ENCODE results near the gene CACNG8.
"Not testable (repeated sequence)": the region's sequence is repeated elsewhere in the genome, so short reads cannot be mapped to it uniquely, and the experiment has no call there.

CACNG8 gene

DNA sequence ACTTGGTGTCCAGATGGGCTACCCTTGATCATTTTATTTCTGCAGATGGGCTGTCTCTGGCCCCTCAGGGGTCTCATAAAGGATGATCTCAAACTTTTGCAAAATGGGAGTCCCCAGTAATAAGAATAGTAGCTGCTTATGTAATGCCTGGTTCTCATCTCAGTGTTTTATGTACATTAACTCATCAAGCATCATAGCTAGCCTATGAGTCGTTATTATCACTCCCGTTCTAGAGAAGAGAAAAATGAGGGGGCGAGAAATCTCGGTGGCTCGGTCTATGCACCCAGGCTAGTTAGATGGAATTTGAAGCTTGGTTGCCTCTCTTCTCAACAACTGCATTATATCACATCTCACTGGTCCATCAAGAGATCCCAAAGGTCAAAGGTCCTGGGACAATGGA is 32.1 kb downstream of the CACNG8 start:
- no peak for DNase-seq

DNA sequence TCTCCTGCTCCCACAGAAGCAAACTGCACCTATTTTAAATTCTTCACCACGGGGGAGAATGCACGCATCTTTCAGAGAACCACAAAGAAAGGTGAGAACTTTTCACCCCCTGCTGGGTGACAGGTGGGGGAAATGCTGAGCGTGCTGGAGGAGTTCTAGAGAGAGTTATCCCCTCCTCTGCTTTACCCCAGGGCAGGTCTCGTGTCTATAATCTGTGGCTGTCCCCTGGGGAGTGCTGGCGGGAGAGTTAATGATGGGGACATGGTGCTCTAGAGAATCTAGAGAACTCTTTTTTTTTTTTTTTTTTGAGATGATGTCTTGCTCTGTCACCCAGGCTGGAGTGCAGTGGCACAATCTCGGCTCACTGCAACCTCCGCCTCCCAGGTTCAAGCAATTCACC is 35.5 kb downstream of the CACNG8 start:
- DNase-seq = no peak

DNA sequence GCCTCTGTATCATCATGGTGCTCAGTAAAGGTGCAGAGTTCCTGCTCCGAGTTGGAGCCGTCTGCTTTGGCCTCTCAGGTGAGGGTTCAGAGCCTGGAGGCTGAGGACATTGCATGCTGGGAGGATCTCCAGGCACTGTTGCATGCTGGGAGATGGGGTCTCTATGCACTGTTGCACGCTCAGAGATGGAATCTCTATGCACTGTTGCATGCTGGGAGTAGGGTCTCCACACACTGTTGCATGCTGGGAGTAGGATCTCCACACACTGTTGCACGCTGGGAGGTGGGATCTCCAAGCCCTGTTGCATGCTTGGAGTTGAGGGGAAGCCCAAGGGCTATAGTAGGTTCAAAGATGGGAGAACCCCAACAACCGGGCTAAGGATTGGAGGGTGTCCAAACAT is 37.0 kb downstream of the CACNG8 start:
- no peak for DNase-seq

DNA sequence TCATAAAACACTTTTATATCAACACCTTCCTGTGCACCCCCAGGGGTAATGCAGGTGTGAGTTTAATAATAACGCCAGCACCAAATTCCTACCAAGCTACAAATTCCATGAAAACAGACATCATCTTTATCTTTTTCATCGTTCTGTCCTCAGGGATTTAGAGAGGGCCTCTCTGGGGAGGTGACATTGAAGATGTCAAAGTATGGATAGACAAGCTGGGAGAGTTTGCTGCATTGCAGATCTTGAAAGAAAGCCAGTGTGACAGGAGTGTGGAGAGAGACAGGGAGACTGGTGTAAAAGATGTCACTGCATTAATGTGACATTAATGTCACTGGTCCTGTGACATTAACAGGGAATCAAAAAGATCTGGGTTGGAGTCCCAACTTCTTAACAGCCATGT is 38.8 kb downstream of the CACNG8 start:
- no peak for DNase-seq

DNA sequence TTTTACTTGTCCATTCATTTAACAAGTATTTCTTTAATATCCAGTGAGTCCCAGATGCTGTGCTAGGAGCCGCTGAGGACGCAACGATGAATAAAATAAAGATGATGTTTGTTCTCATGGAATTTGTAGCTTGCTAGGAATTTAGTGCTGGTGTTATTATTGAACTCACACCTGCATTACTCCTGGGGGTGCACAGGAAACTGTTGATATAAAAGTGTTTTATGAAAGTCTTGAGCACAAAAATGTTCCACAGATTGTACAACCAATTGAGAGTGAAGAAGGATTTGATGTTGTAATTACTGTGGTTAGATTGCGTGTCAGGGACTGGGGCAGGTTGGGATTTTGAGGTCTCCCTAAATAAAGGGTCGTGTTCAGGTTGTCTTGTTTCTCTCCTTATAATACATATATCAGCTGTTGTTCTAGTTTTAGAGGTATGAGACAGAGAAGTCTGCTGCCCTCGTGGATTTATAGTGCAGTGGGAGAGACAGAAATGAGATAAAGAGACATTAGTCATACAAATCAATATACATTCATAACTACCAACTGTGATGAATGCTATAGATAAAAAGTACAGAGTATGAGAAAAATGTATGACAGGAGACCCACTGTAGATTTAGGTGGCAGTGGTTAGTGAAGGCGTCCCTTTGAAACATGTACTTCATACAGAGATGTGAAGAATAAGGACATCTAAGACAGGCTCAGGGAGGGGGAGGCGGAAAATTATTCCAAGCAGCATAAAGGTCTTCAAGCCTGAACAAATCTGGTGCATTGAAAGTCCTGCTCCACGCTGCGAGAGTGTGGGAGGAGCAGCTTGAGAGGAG is 40.0 kb downstream of the CACNG8 start:
- no peak for DNase-seq

DNA sequence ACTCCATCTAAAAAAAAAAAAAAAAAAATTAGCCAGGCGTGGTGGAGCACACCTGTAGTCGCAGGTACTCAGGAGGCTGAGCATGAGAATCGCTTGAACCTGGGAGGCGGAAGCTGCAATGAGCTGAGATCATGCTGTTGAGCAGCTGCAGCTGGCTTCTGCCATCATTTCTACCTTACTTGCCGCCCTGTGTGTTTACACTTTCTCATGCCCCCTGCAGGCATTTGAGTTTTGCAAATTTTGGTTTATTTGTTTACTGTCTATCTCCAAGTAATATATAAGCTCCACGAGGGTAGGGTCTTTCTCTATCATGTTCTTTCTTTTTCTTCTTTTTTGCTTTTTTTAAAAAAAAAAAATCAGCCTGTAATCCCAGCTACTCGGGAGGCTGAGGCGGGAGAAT is 46.7 kb downstream of the CACNG8 start:
- DNase-seq = no peak

DNA sequence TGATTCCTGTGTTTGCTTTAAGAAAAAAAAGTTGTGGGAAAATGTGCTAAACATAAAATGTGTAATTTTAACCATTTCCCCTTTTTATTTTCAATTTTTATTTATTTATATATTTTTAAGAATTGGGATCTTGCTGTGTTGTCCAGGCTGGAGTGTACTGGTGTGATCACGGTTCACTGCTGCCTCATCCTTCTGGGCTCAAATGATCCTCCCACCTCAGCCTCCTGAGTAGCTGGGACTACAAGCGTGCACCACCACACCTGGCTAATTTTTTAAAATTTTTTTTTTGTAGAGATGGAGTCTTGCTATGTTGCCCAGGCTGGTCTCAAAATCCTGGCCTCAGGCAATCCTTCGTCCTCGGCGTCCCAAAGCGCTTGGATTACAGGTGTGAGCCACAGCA is 47.7 kb downstream of the CACNG8 start:
- DNase-seq = no peak

DNA sequence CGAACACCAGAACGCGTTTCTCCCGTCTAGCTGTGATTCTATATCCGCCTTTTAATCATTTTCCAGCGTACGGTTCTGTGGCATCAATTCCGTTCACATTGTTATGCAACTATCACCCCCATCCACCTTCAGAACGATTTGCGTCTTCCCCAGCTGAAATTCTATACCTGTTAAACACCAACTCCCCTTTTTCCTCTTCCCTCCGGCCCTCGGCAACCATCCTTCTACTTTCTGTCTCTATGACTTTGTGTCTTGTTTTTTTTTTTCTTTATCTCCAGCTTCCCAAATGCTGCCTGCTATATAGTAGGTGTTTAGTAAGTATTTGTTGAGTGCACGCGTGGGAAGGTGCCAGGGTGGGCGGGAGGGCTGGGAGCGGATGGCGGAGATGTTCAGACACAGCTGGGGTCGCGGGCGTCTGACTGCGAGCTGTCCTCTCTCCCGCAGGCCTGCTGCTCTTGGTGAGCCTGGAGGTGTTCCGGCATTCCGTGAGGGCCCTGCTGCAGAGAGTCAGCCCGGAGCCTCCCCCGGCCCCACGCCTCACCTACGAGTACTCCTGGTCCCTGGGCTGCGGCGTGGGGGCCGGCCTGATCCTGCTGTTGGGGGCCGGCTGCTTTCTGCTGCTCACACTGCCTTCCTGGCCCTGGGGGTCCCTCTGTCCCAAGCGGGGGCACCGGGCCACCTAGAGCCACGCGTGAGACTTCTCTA is 48.9 kb downstream of the CACNG8 start:
- no peak for DNase-seq

DNA sequence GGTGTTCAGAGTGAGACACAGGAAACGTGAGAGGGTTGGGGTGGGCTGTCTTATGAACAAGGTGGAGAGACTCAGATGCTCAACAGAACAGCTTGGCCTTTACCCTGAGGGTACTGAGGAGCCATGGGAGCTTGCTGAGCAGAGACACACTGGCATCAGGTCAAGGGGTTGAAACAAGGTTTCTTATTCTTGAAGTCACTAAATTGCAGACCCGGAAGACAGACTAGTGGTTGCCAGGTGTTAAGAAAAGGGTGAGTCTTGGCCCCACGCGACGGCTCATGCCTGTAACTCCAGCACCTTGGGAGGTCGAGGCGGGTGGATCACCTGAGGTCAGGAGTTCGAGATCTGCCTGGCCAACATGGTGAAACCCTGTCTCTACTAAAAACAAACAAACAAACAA is 51.1 kb downstream of the CACNG8 start:
- no peak for DNase-seq

DNA sequence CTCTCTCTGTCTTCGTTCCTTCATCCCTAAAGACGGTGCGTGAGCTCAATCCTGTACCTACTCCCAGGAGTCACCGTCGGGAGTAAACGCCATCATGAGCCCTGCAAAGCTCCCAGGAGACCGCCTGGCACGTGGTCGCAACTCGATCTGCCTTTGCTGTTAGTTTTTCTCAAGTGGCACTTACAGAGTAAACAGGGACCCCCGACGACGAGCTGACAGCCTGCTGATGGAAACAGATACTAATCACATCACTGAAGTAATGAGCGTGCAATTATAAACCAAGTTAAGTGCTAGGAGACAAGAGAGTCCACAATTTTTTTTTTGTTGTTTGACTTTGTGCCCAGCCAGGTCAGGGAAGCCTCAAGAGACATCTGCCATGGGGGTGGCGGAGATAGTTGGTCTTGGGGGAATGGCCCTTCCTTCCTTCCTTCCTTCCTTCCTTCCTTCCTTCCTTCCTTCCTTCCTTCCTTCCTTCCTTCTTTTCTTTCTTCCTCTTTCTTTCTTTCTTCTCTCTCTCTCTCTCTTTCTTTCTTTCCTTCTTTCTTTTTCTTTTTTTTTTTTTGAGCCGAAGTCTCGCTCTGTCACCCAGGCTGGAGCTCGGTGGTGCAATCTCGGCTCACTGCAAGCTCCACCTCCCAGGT is 52.3 kb downstream of the CACNG8 start:
- DNase-seq = no peak

DNA sequence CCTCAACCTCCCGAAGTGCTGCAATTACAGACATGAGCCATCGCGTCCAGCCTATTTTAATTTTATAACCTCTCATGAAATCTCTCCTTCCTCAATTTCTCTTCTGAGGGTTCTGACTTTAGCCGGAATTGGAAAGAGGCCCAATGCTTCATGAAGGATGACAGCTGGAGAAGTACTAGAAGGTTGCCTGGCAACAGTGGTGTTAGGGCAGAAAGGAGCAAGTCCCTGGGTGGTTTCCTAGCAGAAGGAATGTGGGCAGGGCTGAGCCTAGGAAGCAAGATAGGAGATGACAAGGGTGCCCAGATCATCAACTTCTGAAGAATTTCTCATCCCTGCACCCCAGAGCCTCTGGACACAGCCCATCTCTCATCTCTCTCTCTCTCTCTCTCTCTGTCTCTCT is 54.5 kb downstream of the CACNG8 start:
- no peak for DNase-seq

DNA sequence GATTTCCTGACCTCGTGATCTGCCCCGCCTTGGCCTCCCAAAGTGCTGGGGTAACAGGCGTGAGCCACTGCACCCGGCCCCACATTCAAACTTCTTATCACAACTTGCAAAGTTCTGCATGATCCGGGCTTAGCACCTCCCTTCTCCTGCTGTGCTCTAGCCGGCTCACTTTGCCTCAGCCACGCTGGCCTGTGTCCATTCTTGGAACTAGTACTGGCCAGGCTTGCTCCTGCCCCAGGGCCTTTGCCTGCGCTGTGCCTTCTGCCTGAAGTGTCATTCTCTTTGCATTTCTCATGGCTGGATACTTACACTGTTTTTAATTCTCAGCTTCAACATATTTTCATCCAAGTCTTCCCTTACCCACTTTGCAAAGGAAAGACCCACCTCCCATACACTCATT is 58.6 kb downstream of the CACNG8 start:
- no peak for DNase-seq

DNA sequence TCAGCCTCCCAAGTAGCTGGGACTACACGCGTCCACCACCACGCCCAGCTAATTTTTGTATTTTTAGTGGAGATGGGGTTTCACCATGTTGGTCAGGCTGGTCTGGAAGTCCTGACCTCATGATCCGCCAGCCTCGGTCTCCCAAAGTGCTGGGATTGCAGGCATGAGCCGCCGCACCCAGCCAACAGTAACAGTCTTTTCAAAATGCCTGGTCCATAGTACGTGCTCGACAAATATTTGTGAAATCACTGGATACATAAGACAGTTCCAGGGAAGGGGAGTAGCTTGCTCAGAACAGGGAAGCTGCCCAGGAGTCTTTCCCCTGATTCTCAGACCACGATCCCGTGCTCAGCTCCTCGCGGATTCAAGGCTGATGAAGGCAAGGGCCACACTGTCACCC is 59.2 kb downstream of the CACNG8 start:
- DNase-seq = no peak

DNA sequence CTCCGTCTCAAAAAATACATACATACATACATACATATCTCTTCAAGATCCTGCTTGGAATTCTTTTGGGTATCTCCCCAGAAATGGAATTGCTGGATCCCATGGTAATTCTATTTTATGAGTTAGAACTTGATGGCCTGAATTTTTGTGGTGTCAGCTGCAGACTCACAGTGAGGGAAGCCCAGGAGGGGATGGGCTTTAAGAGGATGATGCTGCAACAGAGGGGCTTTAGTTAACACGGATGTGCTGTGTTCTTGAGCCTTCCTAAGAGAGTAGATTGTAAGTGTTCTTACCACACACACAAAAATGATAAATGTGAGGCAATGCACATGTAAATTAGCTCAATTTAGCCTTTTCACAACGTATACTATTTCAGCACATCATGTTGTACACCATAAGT is 60.5 kb downstream of the CACNG8 start:
- DNase-seq = no peak

DNA sequence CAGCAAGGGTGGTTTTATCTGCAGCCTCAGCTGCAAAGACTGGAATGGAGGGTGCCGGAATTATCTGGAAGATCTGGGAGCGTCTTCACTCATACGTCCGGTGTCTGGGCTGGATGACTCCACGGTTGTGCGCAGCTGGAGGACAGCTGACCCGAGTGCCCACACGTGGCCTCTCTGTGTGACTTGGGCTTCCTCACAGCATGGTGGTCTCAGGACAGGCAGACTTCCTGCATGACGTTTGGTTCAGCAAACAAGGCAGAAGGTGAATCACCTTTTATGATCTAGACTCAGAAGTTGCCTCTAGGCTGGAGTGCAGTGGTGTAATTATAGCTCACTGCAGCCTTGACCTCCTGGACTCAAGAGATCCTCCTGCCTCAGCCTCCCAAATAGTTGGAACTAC is 61.9 kb downstream of the CACNG8 start:
- no peak for DNase-seq

DNA sequence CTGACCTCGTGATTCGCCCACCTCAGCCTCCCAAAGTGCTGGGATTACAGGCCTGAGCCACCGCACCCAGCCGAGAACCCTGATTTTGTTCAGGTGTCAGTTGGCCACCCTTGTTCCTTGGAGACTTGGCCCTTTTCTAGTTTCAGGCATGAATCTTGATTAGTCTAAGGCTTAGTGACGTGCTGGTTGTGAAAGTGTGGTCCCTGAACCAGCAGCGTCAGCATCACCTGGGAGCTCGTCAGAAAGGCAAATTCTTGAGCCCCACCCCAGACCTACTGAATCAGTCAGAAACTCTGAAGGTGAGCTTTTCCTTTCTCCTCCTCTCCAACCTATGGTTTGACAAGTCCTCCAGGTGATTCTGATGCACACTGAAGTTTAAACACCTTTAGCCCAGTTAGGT is 63.9 kb downstream of the CACNG8 start:
- DNase-seq = no peak

DNA sequence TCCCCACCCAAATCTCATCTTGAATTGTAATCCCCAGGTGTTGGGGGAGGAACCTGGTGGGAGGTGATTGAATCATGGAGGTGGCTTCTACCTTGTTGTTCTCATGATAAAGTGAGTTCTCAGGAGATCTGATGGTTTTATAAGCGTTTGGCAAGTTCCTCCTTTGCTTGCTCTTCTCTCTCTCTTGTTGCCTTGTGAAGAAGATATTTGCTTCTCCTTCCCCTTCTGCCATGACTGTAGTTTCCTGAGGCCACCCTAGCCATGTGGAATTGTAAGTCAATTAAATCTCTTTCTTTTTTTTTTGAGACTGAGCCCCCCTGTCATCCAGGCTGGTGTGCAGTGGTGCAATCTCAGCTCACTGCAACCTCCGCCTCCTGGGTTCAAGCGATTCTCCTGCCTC is 66.6 kb downstream of the CACNG8 start:
- DNase-seq = no peak

DNA sequence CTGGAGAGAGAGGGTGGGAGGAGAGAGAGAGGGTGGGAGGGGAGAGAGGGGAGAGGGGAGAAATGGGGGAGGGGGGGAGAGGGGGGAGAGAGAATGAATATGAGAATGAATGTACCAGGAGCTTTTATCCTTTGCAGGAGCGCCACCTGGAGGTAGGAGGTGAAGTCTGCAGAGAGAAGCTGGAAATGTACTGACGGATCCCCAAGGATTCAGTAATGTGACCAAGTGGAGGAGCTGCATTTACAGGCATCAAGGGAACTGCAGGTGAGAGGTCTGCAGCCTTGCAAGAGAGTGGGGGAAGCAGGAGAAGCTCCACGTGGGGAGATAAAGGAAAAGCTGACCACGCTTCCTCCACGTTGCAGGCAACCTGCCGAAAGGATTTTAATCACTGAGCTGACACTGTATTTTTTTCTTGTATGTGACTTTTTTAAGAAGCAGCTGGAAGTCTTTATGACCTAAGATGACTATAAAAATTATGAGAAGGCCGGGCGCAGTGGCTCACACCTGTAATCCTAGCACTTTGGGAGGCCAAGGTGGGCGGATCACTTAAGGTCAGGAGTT is 67.3 kb downstream of the CACNG8 start:
- DNase-seq = peak in 3 of 4 experiments; percentile 13 to 34 (median 20)

DNA sequence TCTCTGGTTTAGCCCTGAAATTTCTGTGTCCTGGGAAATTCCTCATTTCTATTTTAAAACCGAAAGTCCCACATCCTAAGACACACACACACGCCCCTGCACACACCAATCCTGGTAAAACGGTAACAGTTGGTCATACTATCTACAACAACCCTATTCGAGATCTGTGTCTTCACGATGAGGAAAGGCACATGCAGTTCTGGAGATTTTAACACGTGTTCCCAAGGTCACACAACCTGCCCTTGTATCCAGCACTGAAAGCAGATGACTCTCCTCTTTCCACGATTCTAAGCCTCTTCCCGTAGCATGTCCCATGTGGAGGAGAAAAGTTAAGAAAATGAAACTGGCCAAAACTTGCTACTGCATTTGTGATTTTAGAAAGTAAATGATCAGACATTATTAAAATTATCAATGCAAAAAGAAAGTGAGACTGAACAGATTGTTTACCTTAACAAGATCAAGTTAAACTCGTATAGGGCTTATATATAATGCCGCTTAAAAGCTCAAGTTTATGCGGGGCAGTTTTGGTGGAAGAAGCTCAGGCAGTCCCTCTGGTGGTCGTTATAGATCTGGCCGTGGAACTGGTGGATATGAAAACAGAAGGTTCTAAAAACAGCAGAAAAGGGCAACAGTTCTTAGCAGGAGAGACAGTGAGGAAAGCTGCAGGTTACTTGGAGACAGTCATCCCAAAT is 68.3 kb downstream of the CACNG8 start:
- no peak for DNase-seq

DNA sequence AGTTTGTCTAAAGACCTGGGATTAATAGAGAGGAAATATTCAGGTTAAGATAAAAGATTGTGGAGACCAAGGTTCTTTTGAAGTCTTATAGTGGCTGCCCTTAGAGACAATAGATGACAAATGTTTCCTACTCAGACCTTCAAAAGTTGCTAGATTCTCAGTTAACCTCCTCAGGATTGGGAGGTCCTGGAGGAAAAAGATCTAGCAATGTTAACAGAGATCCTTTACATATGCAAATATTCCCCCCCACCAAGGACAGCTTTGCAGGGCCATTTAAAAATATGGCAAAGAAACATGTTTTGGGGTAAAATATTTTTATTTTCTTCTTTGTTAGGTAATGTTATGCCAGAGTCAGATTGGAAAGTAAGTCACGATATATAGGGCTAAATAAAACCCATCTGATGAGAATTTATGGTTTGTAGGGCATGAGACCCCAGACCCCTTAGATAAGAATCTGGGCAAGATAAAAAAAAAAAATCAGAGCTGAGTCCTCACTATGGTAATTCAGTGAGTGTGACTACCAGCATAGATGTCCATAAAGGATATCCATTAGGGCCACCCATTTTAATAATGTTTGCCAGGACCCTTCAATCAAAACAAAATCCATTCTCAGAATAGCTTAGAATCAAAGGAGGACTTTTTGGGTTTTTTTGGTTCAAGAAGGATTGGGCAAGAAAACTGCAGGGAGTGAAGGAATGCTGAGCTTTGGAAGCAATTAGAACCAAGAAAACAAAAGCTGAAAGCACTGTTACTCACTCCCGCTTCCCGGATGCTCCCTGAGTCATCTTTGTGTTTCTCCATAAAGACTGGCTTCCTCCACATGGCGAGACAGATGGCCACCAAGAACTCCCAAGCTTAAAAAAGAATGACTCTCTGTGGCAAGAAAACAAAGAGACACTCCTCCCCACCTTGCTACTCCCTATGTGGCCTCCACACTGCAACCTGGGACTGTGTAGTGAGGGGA is 72.8 kb downstream of the CACNG8 start:
- no peak for DNase-seq

DNA sequence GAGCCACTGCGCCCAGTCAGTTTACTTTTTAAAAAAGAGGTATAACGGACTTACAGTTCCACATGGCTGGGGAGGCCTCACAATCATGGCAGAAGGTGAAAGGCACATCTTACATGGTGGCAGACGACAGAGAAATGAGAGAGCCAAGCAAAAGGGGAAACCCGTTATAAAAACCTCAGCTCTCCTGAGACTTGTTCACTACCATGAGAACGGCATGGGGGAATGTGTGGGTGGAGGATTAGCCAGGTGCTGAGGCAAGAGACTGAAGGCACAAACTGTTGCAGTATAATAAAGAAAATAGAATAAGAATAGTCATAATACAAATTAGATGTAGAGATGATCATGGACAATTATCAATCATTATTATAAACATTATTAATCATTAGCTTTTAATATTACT is 73.8 kb downstream of the CACNG8 start:
- not testable (repeated sequence) for DNase-seq

All from activated CD4-positive, CD25-positive, alpha-beta regulatory T cell (primary cell).